ENCODE results near the gene NEUROD2.

NEUROD2 gene

DNA sequence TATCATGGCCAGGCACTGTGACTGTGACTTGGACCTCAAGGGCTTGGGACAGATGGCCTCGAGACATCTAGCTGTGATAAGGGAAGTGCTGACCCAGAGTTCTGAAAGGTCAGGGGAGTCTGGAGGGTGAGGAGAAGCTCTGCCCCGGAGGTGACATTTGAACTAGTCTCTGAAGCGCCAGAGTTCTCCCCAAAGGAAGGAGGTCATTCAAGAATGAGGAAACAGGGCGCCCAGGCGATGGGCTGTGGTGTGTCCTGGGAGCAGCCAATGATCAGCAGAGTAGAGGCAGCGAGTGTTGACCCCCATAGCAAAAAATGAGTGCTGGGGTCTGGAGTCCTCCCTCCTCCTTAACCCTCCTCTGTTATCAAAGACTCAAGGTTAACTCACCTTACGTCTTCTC lies 34.2 kb upstream of the NEUROD2 start:
- Histone ChIP-seq H3K9me3 (ENCODE audit: low read length) (no peaks in the 10 kb centered on the region), H3K27ac (ENCODE audit: low read depth, low read length) (no peak overlapping the region), H3K4me3 (ENCODE audit: low read depth in 1 of 2, low read length in 2 of 2) (no peak overlapping the region), H3K4me1 (ENCODE audit: insufficient read depth, low read length) (peaks cover 24% of the 10 kb centered on the region), H3K27me3 (ENCODE audit: control insufficient read depth in 1 of 2, insufficient read depth in 2 of 2, low read length in 2 of 2) (no peaks in the 10 kb centered on the region), H3K9ac (ENCODE audit: low read length) (no peak overlapping the region), H3K36me3 (ENCODE audit: insufficient read depth, low read length) (no peaks in the 10 kb centered on the region)

DNA sequence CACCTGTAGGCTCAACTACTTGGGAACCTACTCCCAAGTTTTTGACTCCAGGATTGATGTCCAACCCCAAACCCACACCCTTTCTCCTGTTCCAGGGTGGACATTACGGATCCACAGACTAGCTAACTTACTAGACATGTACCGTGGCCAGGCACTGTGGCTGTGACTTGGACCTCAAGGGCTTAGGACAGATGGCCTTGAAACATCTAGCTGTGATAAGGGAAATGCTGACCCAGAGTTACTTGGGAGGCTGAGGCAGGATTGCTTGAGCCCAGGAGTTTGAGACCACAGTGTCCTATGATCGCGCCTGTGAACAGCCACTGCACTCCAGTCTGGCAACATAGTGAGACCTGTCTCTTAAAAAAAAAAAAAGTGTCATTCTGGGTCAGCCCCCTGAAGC lies 33.4 kb upstream of the NEUROD2 start:
- Histone ChIP-seq H3K4me3 (ENCODE audit: low read depth in 1 of 2, low read length in 2 of 2) (no peak overlapping the region), H3K4me1 (ENCODE audit: insufficient read depth, low read length) (peaks cover 31% of the 10 kb centered on the region), H3K27ac (ENCODE audit: low read depth, low read length) (no peak overlapping the region), H3K9ac (ENCODE audit: low read length) (no peak overlapping the region), H3K36me3 (ENCODE audit: insufficient read depth, low read length) (no peaks in the 10 kb centered on the region), H3K9me3 (ENCODE audit: low read length) (no peaks in the 10 kb centered on the region), H3K27me3 (ENCODE audit: control insufficient read depth in 1 of 2, insufficient read depth in 2 of 2, low read length in 2 of 2) (no peaks in the 10 kb centered on the region)

DNA sequence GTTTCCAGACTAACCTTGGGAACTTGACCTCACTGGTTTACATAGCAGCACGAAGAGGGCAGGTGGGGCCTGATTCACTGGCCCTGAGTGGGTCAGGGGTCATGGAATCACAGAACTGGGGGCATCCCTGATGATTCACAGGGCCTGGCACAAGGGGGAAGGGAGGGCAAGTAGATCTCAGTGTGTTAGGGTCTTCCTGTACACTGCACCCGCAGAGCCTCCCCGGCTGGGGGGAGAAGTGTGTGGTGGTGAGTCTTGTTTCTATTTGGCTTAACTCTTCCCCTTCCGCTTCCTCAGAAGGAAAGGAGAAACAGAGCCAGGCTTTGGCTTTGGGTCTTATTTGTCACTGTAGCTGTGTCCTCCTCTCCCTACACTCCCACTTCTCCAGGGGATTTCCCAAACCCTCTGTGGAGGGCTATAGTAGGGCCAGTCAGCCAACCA lies 32.9 kb upstream of the NEUROD2 start:
- Histone ChIP-seq H3K4me3 (ENCODE audit: low read depth in 1 of 2, low read length in 2 of 2) (no peak overlapping the region), H3K36me3 (ENCODE audit: insufficient read depth, low read length) (no peaks in the 10 kb centered on the region), H3K27me3 (ENCODE audit: control insufficient read depth in 1 of 2, insufficient read depth in 2 of 2, low read length in 2 of 2) (no peaks in the 10 kb centered on the region), H3K27ac (ENCODE audit: low read depth, low read length) (no peak overlapping the region), H3K9me3 (ENCODE audit: low read length) (no peaks in the 10 kb centered on the region), H3K4me1 (ENCODE audit: insufficient read depth, low read length) (peaks cover 34% of the 10 kb centered on the region), H3K9ac (ENCODE audit: low read length) (no peak overlapping the region)

- Histone ChIP-seq H3K27me3 (ENCODE audit: control insufficient read depth in 1 of 2, insufficient read depth in 2 of 2, low read length in 2 of 2) (no peaks in the 10 kb centered on the region), H3K27ac (ENCODE audit: low read depth, low read length) (no peak overlapping the region), H3K4me3 (ENCODE audit: low read depth in 1 of 2, low read length in 2 of 2) (no peak overlapping the region), H3K36me3 (ENCODE audit: insufficient read depth, low read length) (no peaks in the 10 kb centered on the region), H3K9me3 (ENCODE audit: low read length) (no peaks in the 10 kb centered on the region), H3K4me1 (ENCODE audit: insufficient read depth, low read length) (peaks cover 35% of the 10 kb centered on the region), H3K9ac (ENCODE audit: low read length) (no peak overlapping the region)
These were observed 32.1 kb upstream of the NEUROD2 start for GRCh38 chr17:39639566-39640458.

- H3K36me3 ChIP-seq (ENCODE audit: insufficient read depth, low read length) = no peaks in the 10 kb centered on the region
- no peak overlapping the region for H3K9ac ChIP-seq (ENCODE audit: low read length)
- no peak overlapping the region for H3K4me3 ChIP-seq (ENCODE audit: low read depth in 1 of 2, low read length in 2 of 2)
- H3K27ac ChIP-seq (ENCODE audit: low read depth, low read length) = no peak overlapping the region
- H3K4me1 ChIP-seq (ENCODE audit: insufficient read depth, low read length) = peaks cover 42% of the 10 kb centered on the region
- H3K27me3 ChIP-seq (ENCODE audit: control insufficient read depth in 1 of 2, insufficient read depth in 2 of 2, low read length in 2 of 2) = no peaks in the 10 kb centered on the region
- H3K9me3 ChIP-seq (ENCODE audit: low read length) = no peaks in the 10 kb centered on the region
These were observed 31.3 kb upstream of the NEUROD2 start for GRCh38 chr17:39639043-39639442.

- no peaks in the 10 kb centered on the region for H3K27me3 ChIP-seq (ENCODE audit: control insufficient read depth in 1 of 2, insufficient read depth in 2 of 2, low read length in 2 of 2)
- no peaks in the 10 kb centered on the region for H3K9me3 ChIP-seq (ENCODE audit: low read length)
- no peak overlapping the region for H3K9ac ChIP-seq (ENCODE audit: low read length)
- no peaks in the 10 kb centered on the region for H3K36me3 ChIP-seq (ENCODE audit: insufficient read depth, low read length)
- no peak overlapping the region for H3K27ac ChIP-seq (ENCODE audit: low read depth, low read length)
- H3K4me1 ChIP-seq (ENCODE audit: insufficient read depth, low read length) = peaks cover 44% of the 10 kb centered on the region
- peak overlapping the region; percentile 83 to 93 for H3K4me3 ChIP-seq (ENCODE audit: low read depth in 1 of 2, low read length in 2 of 2)
These were observed 30.6 kb upstream of the NEUROD2 start for GRCh38 chr17:39638317-39638716.

DNA sequence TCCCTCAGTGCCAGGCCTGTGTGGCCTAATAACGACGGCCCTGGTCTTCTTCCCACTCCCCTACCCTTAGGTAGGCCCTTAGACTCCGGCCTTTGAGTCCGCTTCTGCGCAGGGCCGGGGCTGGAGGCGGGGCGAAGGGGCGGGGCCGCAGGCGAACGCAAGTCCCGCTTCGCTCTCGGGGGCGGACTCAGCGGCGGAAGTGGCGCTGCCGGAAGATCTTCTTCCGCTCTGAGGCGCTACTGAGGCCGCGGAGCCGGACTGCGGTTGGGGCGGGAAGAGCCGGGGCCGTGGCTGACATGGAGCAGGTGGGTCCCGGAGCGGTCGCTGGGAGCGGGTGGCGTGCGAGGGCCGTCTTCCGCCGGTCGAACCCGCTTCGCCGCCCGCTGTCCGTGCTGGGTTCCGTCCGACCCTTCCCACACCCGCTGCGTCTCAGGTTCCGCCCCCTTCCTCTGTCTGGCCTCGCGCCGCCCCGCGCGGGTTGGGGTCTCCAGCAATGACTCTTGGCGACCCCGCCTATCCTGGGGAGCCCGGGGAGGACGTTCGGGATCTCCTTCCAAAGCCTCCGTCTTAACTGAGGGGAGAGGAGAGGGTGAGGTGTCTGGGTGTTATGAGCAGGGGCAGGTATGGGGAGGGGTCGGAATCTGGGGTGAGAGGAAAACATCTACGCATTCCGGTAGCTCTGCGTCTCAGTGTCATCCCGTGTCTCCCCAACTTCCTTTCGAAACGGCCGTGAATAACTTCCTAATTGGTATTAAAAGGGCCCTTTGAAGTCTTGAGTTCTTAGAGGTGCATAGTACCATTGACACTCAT lies 29.4 kb upstream of the NEUROD2 start, which contains the start of gene STARD3:
Gene STARD3 (plus strand): TSS at position 218 of the 810 bp plus-strand sequence. CDS start 16,388 bp downstream, outside the sequence.
- Histone ChIP-seq H3K36me3 (ENCODE audit: insufficient read depth, low read length) (no peaks in the 10 kb centered on the region), H3K27me3 (ENCODE audit: control insufficient read depth in 1 of 2, insufficient read depth in 2 of 2, low read length in 2 of 2) (no peaks in the 10 kb centered on the region), H3K9me3 (ENCODE audit: low read length) (no peaks in the 10 kb centered on the region), H3K9ac (ENCODE audit: low read length) (peak within 1 kb of the TSS; percentile 89), H3K27ac (ENCODE audit: low read depth, low read length) (peak within 1 kb of the TSS; percentile 89), H3K4me3 (ENCODE audit: low read depth in 1 of 2, low read length in 2 of 2) (peak within 1 kb of the TSS; percentile 83 to 93), H3K4me1 (ENCODE audit: insufficient read depth, low read length) (peaks cover 44% of the 10 kb centered on the region)

- Histone ChIP-seq H3K27me3 (ENCODE audit: control insufficient read depth in 1 of 2, insufficient read depth in 2 of 2, low read length in 2 of 2) (peaks cover 0 to 5% of the 10 kb centered on the region in 2 donors), H3K27ac (ENCODE audit: low read depth, low read length) (peak overlapping the region; percentile 89), H3K9me3 (ENCODE audit: low read length) (no peaks in the 10 kb centered on the region), H3K36me3 (ENCODE audit: insufficient read depth, low read length) (no peaks in the 10 kb centered on the region), H3K4me1 (ENCODE audit: insufficient read depth, low read length) (peaks cover 44% of the 10 kb centered on the region), H3K9ac (ENCODE audit: low read length) (peak overlapping the region; percentile 89), H3K4me3 (ENCODE audit: low read depth in 1 of 2, low read length in 2 of 2) (peak overlapping the region; percentile 83 to 93)
These were observed 28.8 kb upstream of the NEUROD2 start for GRCh38 chr17:39636587-39636926.

GRCh38 chr17:39635614-39636176 lies 28.0 kb upstream of the NEUROD2 start:
- peaks cover 0 to 11% of the 10 kb centered on the region in 2 donors for H3K27me3 ChIP-seq (ENCODE audit: control insufficient read depth in 1 of 2, insufficient read depth in 2 of 2, low read length in 2 of 2)
- no peaks in the 10 kb centered on the region for H3K9me3 ChIP-seq (ENCODE audit: low read length)
- H3K4me1 ChIP-seq (ENCODE audit: insufficient read depth, low read length) = peaks cover 44% of the 10 kb centered on the region
- H3K36me3 ChIP-seq (ENCODE audit: insufficient read depth, low read length) = no peaks in the 10 kb centered on the region
- H3K9ac ChIP-seq (ENCODE audit: low read length) = no peak overlapping the region
- H3K27ac ChIP-seq (ENCODE audit: low read depth, low read length) = peak overlapping the region; percentile 19
- H3K4me3 ChIP-seq (ENCODE audit: low read depth in 1 of 2, low read length in 2 of 2) = no peak overlapping the region

- Histone ChIP-seq H3K27ac (ENCODE audit: low read depth, low read length) (no peak overlapping the region), H3K9ac (ENCODE audit: low read length) (no peak overlapping the region)
These were observed 26.7 kb upstream of the NEUROD2 start for GRCh38 chr17:39634384-39634871.

DNA sequence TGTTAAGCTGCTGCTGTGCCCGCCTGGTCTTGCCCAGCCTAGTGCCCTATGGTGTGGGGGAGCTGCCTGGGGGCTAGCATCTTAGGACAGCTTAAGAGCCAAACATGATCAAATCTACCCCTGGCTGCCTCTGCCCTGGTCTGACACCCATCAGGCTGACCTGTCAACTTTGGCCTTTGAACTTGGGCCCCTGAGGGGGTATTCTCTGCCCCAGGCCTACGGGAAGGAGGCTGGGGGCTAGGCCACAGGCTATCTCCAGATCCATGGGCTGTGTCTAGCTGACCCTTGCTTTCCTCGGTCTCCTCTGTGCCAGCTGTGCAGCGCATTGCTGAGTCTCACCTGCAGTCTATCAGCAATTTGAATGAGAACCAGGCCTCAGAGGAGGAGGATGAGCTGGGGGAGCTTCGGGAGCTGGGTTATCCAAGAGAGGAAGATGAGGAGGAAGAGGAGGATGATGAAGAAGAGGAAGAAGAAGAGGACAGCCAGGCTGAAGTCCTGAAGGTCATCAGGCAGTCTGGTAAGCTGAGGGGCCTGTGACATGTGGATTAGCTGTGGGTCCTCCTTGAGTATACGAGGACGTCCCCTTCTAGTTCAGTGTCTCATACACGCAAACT lies 26.0 kb upstream of the NEUROD2 start:
- no peaks in the 10 kb centered on the region for H3K9me3 ChIP-seq (ENCODE audit: low read length)
- no peak overlapping the region for H3K9ac ChIP-seq (ENCODE audit: low read length)
- no peak overlapping the region for H3K4me3 ChIP-seq (ENCODE audit: low read depth in 1 of 2, low read length in 2 of 2)
- H3K27ac ChIP-seq (ENCODE audit: low read depth, low read length) = no peak overlapping the region
- H3K27me3 ChIP-seq (ENCODE audit: control insufficient read depth in 1 of 2, insufficient read depth in 2 of 2, low read length in 2 of 2) = peaks cover under 1 to 21% of the 10 kb centered on the region in 2 donors
- peaks cover 31% of the 10 kb centered on the region for H3K4me1 ChIP-seq (ENCODE audit: insufficient read depth, low read length)
- H3K36me3 ChIP-seq (ENCODE audit: insufficient read depth, low read length) = no peaks in the 10 kb centered on the region

More at GRCh38 chr17:39634384-39634871, 26.7 kb upstream of the NEUROD2 start:
- no peaks in the 10 kb centered on the region for H3K9me3 ChIP-seq (ENCODE audit: low read length)
- peaks cover 38% of the 10 kb centered on the region for H3K4me1 ChIP-seq (ENCODE audit: insufficient read depth, low read length)
- no peaks in the 10 kb centered on the region for H3K36me3 ChIP-seq (ENCODE audit: insufficient read depth, low read length)
- peaks cover 0 to 20% of the 10 kb centered on the region in 2 donors for H3K27me3 ChIP-seq (ENCODE audit: control insufficient read depth in 1 of 2, insufficient read depth in 2 of 2, low read length in 2 of 2)
- no peak overlapping the region for H3K4me3 ChIP-seq (ENCODE audit: low read depth in 1 of 2, low read length in 2 of 2)

All from muscle layer of colon (tissue), 2 donors.